Liver (tissue), 9 donors: ENCODE measurements around the gene SLC25A29. TPM values are rescaled to one million over a fixed set of nuclear protein-coding genes. Genes with fewer than 3 reads are reported as not detected.

ENCODE experiments used
- DNase-seq: peaks from one replicate; pipeline ENCODE4 v3.0.0-alpha.2; 2017; ENCODE audit warnings: low spot score
- H3K27ac ChIP-seq, 2 donors: one replicate each; pipeline ENCODE4 v1.7.0; 2013; ENCODE audit warnings: inconsistent platforms in 2 of 2, low read length in 2 of 2, control low read depth in 1 of 2, low read depth in 1 of 2, mild to moderate bottlenecking in 1 of 2
- H3K27me3 ChIP-seq, 4 donors: one replicate each; pipeline versions ENCODE4 v1.6.1 to v1.7.0; 2013; ENCODE audit warnings: low read length in 3 of 4, inconsistent platforms in 1 of 4, mild to moderate bottlenecking in 1 of 4, moderate library complexity in 1 of 4; ENCODE audit not compliant: control insufficient read depth in 4 of 4, insufficient read depth in 4 of 4
- H3K36me3 ChIP-seq, 4 donors: one replicate each; pipeline versions ENCODE4 v1.6.1 to v1.7.0; 2013; ENCODE audit warnings: low read length in 3 of 4, mild to moderate bottlenecking in 3 of 4, low read depth in 1 of 4, moderate library complexity in 1 of 4; ENCODE audit not compliant: control insufficient read depth in 4 of 4, insufficient read depth in 3 of 4
- H3K4me1 ChIP-seq, 4 donors: one replicate each; pipeline versions ENCODE4 v1.6.1 to v1.7.0; 2013; ENCODE audit warnings: low read length in 3 of 4, mild to moderate bottlenecking in 3 of 4, moderate library complexity in 1 of 4; ENCODE audit not compliant: control insufficient read depth in 4 of 4, insufficient read depth in 4 of 4
- H3K4me3 ChIP-seq, 3 donors: one replicate each; pipeline versions ENCODE4 v1.6.1 to v1.7.0; 2013; ENCODE audit warnings: low read length in 3 of 3, control low read depth in 1 of 3, low read depth in 1 of 3, mild to moderate bottlenecking in 1 of 3
- H3K9ac ChIP-seq, 2 donors: one replicate each; pipeline ENCODE4 v1.7.0; 2013; ENCODE audit warnings: low read length in 2 of 2, mild to moderate bottlenecking in 2 of 2, moderate library complexity in 2 of 2, control low read depth in 1 of 2, low read depth in 1 of 2
- H3K9me3 ChIP-seq, 4 donors: one replicate each; pipeline versions ENCODE4 v1.6.1 to v1.7.0; 2013; ENCODE audit warnings: low read length in 3 of 4; ENCODE audit not compliant: control insufficient read depth in 4 of 4
- EGR1 ChIP-seq, 2 donors: IDR thresholded peaks; 2 replicates each; pipeline ENCODE4 v1.6.1; 2016 to 2018; ENCODE audit warnings: antibody characterized with exemption in 2 of 2, low read depth in 2 of 2
- FOXA2 ChIP-seq: IDR thresholded peaks from 2 replicates; pipeline ENCODE4 v1.6.1; 2016; ENCODE audit warnings: antibody characterized with exemption
- GABPA ChIP-seq, 2 donors: IDR thresholded peaks in 1 of 2; conservative IDR thresholded peaks in 1 of 2; 2 replicates each; pipeline ENCODE4 v1.6.1; 2016; ENCODE audit warnings: antibody characterized with exemption in 2 of 2, mild to moderate bottlenecking in 1 of 2, moderate library complexity in 1 of 2
- HNF4A ChIP-seq, 2 donors: conservative IDR thresholded peaks; 2 replicates each; pipeline ENCODE4 v1.6.1; 2016; ENCODE audit warnings: antibody characterized with exemption in 2 of 2, mild to moderate bottlenecking in 2 of 2
- HNF4G ChIP-seq: IDR thresholded peaks from 2 replicates; pipeline ENCODE4 v1.6.1; 2016; ENCODE audit warnings: antibody characterized with exemption
- JUND ChIP-seq, 2 donors: IDR thresholded peaks; 2 replicates each; pipeline ENCODE4 v1.6.1; 2016; ENCODE audit warnings: antibody characterized with exemption in 2 of 2
- NR2F2 ChIP-seq: IDR thresholded peaks from 2 replicates; pipeline ENCODE4 v1.6.1; 2016; ENCODE audit warnings: antibody characterized with exemption
- RAD21 ChIP-seq, 2 donors: IDR thresholded peaks; 2 replicates each; pipeline ENCODE4 v1.6.1; 2016; ENCODE audit warnings: antibody characterized with exemption in 2 of 2, mild to moderate bottlenecking in 2 of 2
- RXRA ChIP-seq, 2 donors: IDR thresholded peaks; 2 replicates each; pipeline ENCODE4 v1.6.1; 2017 to 2018; ENCODE audit warnings: antibody characterized with exemption in 2 of 2, mild to moderate bottlenecking in 1 of 2
- SP1 ChIP-seq: IDR thresholded peaks from 2 replicates; pipeline ENCODE4 v1.6.1; 2018; ENCODE audit warnings: antibody characterized with exemption, mild to moderate bottlenecking
- TAF1 ChIP-seq: conservative IDR thresholded peaks from 2 replicates; pipeline ENCODE4 v1.6.1; 2016; ENCODE audit warnings: antibody characterized with exemption, mild to moderate bottlenecking
- YY1 ChIP-seq: IDR thresholded peaks from 2 replicates; pipeline ENCODE4 v1.6.1; 2016; ENCODE audit warnings: antibody characterized with exemption, mild to moderate bottlenecking
- ZBTB33 ChIP-seq: IDR thresholded peaks from 2 replicates; pipeline ENCODE4 v1.6.1; 2016; ENCODE audit warnings: antibody characterized with exemption
- WGBS: extraction: QIAGEN DNeasy Blood & Tissue Kit; methylation state at CpG from one replicate; pipeline ENCODE4 v1.1.7; 2013; 5-methylcytosine and 5-hydroxymethylcytosine counted together
- polyA plus RNA-seq, 2 donors: library from polyadenylated mRNA; stranded (reverse) in 1 of 2; unstranded in 1 of 2; fragments of 200-250 nt in 1 of 2; fragments of >200 nt in 1 of 2; fragmentation: Nextera tagmentation in 1 of 2; extraction: Ambion mirVana in 1 of 2; gene quantifications; one replicate each; pipeline versions ENCODE4 v1.2.1 to v1.2.3, GENCODE V29; 2013 to 2015
- total RNA-seq, 2 donors: library from RNA; depleted of rRNA; stranded (reverse); fragments of >200 nt; gene quantifications; one replicate each; pipeline ENCODE4 v1.2.3, GENCODE V29; 2014
- TF ChIP-seq, protein P1 (sequence below): IDR thresholded peaks from 2 replicates; pipeline ENCODE4 v1.6.1; 2016; ENCODE audit warnings: antibody characterized with exemption
- TF ChIP-seq, protein P2 (sequence below): IDR thresholded peaks from 2 replicates; pipeline ENCODE4 v1.6.1; 2016; ENCODE audit warnings: antibody characterized with exemption
- TF ChIP-seq, protein P3 (sequence below): fragments of 150-350 bp; IDR thresholded peaks from 2 replicates; pipeline ENCODE4 v1.5.1; 2017; ENCODE audit warnings: improper control_type of control experiment, low read depth, low read length; ENCODE audit not compliant: missing input control
- donor health status: healthy.
- donor health status: healthy.
- donor health status: healthy.
- donor health status: healthy.
- donor health status: healthy.

The SLC25A29 gene
- total and polyA plus RNA-seq, 4 donors: 2.4 to 13.9 (median 8.9) TPM

DNA sequence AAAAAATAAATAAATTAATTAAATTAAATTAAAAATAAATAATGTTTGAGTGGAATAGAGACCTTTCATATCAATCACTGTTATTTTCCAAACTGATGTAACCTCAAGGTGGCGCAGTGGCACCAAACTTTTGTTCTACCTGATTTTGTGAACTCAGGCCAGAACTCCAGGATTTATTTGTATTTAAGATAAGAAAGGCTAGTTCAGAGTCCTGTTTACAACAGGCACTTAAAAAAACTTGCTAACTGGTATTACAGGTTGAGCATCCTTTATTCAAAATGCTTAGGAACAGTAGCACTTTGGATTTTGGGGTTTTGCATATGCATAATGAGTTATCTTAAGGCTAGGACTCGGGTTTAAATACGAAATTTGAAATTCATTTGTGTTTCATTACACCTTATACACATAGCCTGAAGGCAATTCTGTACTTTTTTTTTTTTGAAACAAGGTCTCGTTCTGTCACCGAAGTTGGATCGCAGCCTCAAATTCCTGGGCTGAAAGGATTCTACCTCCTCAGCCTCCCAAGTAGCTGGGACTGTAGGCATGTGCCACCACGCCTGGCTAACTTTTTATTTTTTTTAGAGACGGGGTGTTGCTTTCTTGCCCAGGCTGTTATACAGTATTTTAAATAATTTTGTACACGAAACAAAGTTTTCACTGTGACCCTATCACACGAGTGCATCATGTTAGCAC is 34.9 kb downstream of the SLC25A29 start:
- no peaks in the 10 kb centered on the region for H3K9me3 ChIP-seq
- peak overlapping the region in 1 of 2 donors; percentile 5 for H3K27ac ChIP-seq
- no peak overlapping the region for H3K4me3 ChIP-seq
- peaks cover 3 to 38% (median 32%) of the 10 kb centered on the region in 4 donors for H3K4me1 ChIP-seq
- TF ChIP-seq RXRA (IDR thresholded peaks at IDR 0.05) (peak; percentile 73 to 76), HNF4G (peak; percentile 79), ZBTB33 (peak; percentile 25), RAD21 (IDR thresholded peaks at IDR 0.05) (peak; percentile 76 to 79), TAF1 (no peak), SP1 (peak; percentile 62), YY1 (peak; percentile 20), FOXA2 (peak; percentile 63), GABPA (IDR thresholded peaks at IDR 0.05 in 1 of 2, conservative IDR thresholded peaks at IDR 0.05 in 1 of 2) (peak in 1 of 2 donors; percentile 14), JUND (IDR thresholded peaks at IDR 0.05) (peak in 1 of 2 donors; percentile 60), EGR1 (IDR thresholded peaks at IDR 0.05; ENCODE audit: low read depth in 2 of 2) (no peak), HNF4A (conservative IDR thresholded peaks at IDR 0.05) (peak; percentile 89 to 91)
- TF ChIP-seq, protein P1, sequence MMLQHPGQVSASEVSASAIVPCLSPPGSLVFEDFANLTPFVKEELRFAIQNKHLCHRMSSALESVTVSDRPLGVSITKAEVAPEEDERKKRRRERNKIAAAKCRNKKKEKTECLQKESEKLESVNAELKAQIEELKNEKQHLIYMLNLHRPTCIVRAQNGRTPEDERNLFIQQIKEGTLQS: peak; percentile 9
- TF ChIP-seq, protein P2, sequence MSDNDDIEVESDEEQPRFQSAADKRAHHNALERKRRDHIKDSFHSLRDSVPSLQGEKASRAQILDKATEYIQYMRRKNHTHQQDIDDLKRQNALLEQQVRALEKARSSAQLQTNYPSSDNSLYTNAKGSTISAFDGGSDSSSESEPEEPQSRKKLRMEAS: no peak
- TF ChIP-seq, protein P3, sequence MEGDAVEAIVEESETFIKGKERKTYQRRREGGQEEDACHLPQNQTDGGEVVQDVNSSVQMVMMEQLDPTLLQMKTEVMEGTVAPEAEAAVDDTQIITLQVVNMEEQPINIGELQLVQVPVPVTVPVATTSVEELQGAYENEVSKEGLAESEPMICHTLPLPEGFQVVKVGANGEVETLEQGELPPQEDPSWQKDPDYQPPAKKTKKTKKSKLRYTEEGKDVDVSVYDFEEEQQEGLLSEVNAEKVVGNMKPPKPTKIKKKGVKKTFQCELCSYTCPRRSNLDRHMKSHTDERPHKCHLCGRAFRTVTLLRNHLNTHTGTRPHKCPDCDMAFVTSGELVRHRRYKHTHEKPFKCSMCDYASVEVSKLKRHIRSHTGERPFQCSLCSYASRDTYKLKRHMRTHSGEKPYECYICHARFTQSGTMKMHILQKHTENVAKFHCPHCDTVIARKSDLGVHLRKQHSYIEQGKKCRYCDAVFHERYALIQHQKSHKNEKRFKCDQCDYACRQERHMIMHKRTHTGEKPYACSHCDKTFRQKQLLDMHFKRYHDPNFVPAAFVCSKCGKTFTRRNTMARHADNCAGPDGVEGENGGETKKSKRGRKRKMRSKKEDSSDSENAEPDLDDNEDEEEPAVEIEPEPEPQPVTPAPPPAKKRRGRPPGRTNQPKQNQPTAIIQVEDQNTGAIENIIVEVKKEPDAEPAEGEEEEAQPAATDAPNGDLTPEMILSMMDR: peak; percentile 53
- WGBS: 39% methylated on average over 10 of the region's 10 CpGs
- DNase-seq: no peak
- no peaks in the 10 kb centered on the region for H3K27me3 ChIP-seq
- no peak overlapping the region for H3K9ac ChIP-seq
- peaks cover 0 to 1% (median 0%) of the 10 kb centered on the region in 4 donors for H3K36me3 ChIP-seq

DNA sequence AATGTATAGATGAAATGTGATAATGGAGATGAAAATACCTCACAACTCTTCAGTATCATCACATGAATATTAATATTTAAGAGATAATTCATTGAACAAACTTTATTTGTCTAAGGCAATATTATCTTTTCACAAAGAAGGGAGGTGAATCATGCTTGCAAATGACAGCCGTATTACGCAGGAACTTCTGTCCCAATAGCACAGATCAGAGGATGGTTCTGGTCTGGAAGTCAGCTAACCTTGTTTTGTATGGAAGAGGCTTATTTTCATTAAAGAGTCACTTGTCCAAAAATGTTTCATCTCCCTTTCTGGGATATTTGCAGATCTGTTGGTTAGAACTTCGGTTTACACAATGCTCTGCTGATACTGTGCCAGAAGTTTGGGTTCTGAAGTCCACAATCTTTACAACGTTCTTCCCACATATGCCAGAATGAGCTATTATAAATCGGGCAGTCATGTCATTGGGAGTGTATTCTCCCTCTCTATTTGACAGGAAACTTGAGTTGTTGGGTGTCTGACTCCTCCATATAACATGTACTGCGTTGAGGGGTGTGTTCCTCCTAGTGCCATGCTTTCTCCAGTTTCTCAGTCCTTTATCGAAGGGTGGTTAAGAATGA is 37.5 kb downstream of the SLC25A29 start:
- no peak for DNase-seq
- no peak overlapping the region for H3K9ac ChIP-seq
- 38% methylated on average over 7 of the region's 7 CpGs for WGBS
- H3K36me3 ChIP-seq: peaks cover 0 to 5% (median under 1%) of the 10 kb centered on the region in 4 donors
- H3K4me3 ChIP-seq: no peak overlapping the region
- no peaks in the 10 kb centered on the region for H3K9me3 ChIP-seq
- no peaks in the 10 kb centered on the region for H3K27me3 ChIP-seq
- TF ChIP-seq HNF4G (peak; percentile 37), NR2F2 (no peak), JUND (IDR thresholded peaks at IDR 0.05) (peak in 1 of 2 donors; percentile 23), RAD21 (IDR thresholded peaks at IDR 0.05) (peak in 1 of 2 donors; percentile 19), HNF4A (conservative IDR thresholded peaks at IDR 0.05) (peak; percentile 62 to 73), SP1 (peak; percentile 30)
- TF ChIP-seq, protein P3: no peak
- peaks cover 3 to 44% (median 34%) of the 10 kb centered on the region in 4 donors for H3K4me1 ChIP-seq
- H3K27ac ChIP-seq: peak overlapping the region in 1 of 2 donors; percentile 3
